Activated naive CD8-positive, alpha-beta T cell treated with anti-CD3 and anti-CD28 coated beads, Interleukin-2, amount 10 ng/mL, durations not matched to agents 7 days and 5 days (primary cell): ENCODE data around the gene SPAM1. TPM values are rescaled to one million over a fixed set of nuclear protein-coding genes. Genes with fewer than 3 reads are reported as not detected.

ENCODE experiments used
- ATAC-seq: fragments of 150-1000 bp; cut with Tn5 transposase; one replicate; pipeline ENCODE4 v1.10.0; 2021; ENCODE audit warnings: low read depth, moderate library complexity
- POLR2A ChIA-PET: fragments of 350-600 bp; sonication (Branson Sonifier 250); formaldehyde crosslinking; loops from one replicate; lab custom pipeline; 2021; ENCODE audit warnings: antibody characterized with exemption; lab: Charles Lee
- DNase-seq: peaks from one replicate; pipeline ENCODE4 v3.0.0; 2021
- H3K27ac Mint-ChIP-seq: one replicate; pipeline ENCODE4 v1.8.0; 2022; ENCODE audit warnings: mild to moderate bottlenecking, mixed read lengths
- H3K27me3 Mint-ChIP-seq: one replicate; pipeline ENCODE4 v1.8.0; 2022; ENCODE audit warnings: mild to moderate bottlenecking, moderate library complexity, mixed read lengths
- H3K36me3 Mint-ChIP-seq: one replicate; pipeline ENCODE4 v1.8.0; 2021; ENCODE audit warnings: mild to moderate bottlenecking, mixed read lengths
- H3K4me1 Mint-ChIP-seq: one replicate; pipeline ENCODE4 v1.8.0; 2021; ENCODE audit warnings: mixed read lengths
- H3K4me3 Mint-ChIP-seq: one replicate; pipeline ENCODE4 v1.8.0; 2022; ENCODE audit warnings: mild to moderate bottlenecking, moderate library complexity, mixed read lengths
- H3K9me3 Mint-ChIP-seq: one replicate; pipeline ENCODE4 v1.8.0; 2021; ENCODE audit warnings: mixed read lengths
- total RNA-seq, 2 experiments: library from RNA; stranded (reverse); gene quantifications; one replicate each; pipeline ENCODE4 v1.2.3, GENCODE V29; 2021

Gene SPAM1
- total RNA-seq, 2 experiments from 2014 or later = not detected

GRCh38 chr7:123929655-123930054 lies 4.6 kb downstream of the SPAM1 start:
- POLR2A ChIA-PET = no interaction called here

GRCh38 chr7:123935436-123936381 lies 10.7 kb downstream of the SPAM1 start:
- no peaks in the 10 kb centered on the region for H3K36me3 Mint-ChIP-seq
- ATAC-seq (no peak), DNase-seq (no peak)
- POLR2A ChIA-PET = no interaction called here
- H3K27me3 Mint-ChIP-seq = no peaks in the 10 kb centered on the region
- no peaks in the 10 kb centered on the region for H3K4me1 Mint-ChIP-seq
- H3K4me3 Mint-ChIP-seq = no peak overlapping the region
- H3K9me3 Mint-ChIP-seq = peaks cover 3% of the 10 kb centered on the region
- H3K27ac Mint-ChIP-seq = no peak overlapping the region

More at GRCh38 chr7:123929655-123930054, 4.6 kb downstream of the SPAM1 start:
- Mint-ChIP-seq H3K27ac (no peak overlapping the region), H3K36me3 (no peaks in the 10 kb centered on the region), H3K9me3 (peaks cover 3% of the 10 kb centered on the region), H3K4me3 (no peak overlapping the region), H3K27me3 (peaks cover 6% of the 10 kb centered on the region), H3K4me1 (no peaks in the 10 kb centered on the region)
- no peak for ATAC-seq
- no peak for DNase-seq

- DNase-seq = no peak
- POLR2A ChIA-PET = no interaction called here
- no peak overlapping the region for H3K27ac Mint-ChIP-seq
- no peaks in the 10 kb centered on the region for H3K27me3 Mint-ChIP-seq
- no peaks in the 10 kb centered on the region for H3K36me3 Mint-ChIP-seq
- ATAC-seq = no peak
- H3K4me3 Mint-ChIP-seq = no peak overlapping the region
- peaks cover 3% of the 10 kb centered on the region for H3K9me3 Mint-ChIP-seq
- H3K4me1 Mint-ChIP-seq = no peaks in the 10 kb centered on the region
These were observed 11.3 kb downstream of the SPAM1 start for GRCh38 chr7:123936388-123936787.

GRCh38 chr7:123939784-123940183 lies 14.7 kb downstream of the SPAM1 start:
- Mint-ChIP-seq H3K36me3 (no peaks in the 10 kb centered on the region), H3K27ac (no peak overlapping the region), H3K4me1 (no peaks in the 10 kb centered on the region), H3K4me3 (no peak overlapping the region), H3K9me3 (no peaks in the 10 kb centered on the region), H3K27me3 (no peaks in the 10 kb centered on the region)
- POLR2A ChIA-PET = no interaction called here
- ATAC-seq (no peak), DNase-seq (no peak)

- DNase-seq = no peak
- Mint-ChIP-seq H3K9me3 (no peaks in the 10 kb centered on the region), H3K27ac (no peak overlapping the region), H3K4me1 (no peaks in the 10 kb centered on the region), H3K4me3 (no peak overlapping the region), H3K36me3 (no peaks in the 10 kb centered on the region), H3K27me3 (peaks cover 4% of the 10 kb centered on the region)
- no peak for ATAC-seq
- POLR2A ChIA-PET = no interaction called here
These were observed 16.5 kb downstream of the SPAM1 start for GRCh38 chr7:123941391-123942180.

- Mint-ChIP-seq H3K4me1 (no peaks in the 10 kb centered on the region), H3K9me3 (no peaks in the 10 kb centered on the region), H3K27ac (no peak overlapping the region), H3K36me3 (no peaks in the 10 kb centered on the region), H3K27me3 (peaks cover 4% of the 10 kb centered on the region), H3K4me3 (no peak overlapping the region)
- POLR2A ChIA-PET = no interaction called here
- DNase-seq (no peak), ATAC-seq (no peak)
These were observed 19.4 kb downstream of the SPAM1 start for GRCh38 chr7:123944395-123944794.

- ATAC-seq (no peak), DNase-seq (no peak)
- H3K27ac Mint-ChIP-seq = no peak overlapping the region
- no peaks in the 10 kb centered on the region for H3K4me1 Mint-ChIP-seq
- POLR2A ChIA-PET = no interaction called here
- no peak overlapping the region for H3K4me3 Mint-ChIP-seq
- peaks cover 4% of the 10 kb centered on the region for H3K27me3 Mint-ChIP-seq
- H3K36me3 Mint-ChIP-seq = no peaks in the 10 kb centered on the region
- H3K9me3 Mint-ChIP-seq = no peaks in the 10 kb centered on the region
These were observed 20.9 kb downstream of the SPAM1 start for GRCh38 chr7:123945938-123946337.

- peaks cover 4% of the 10 kb centered on the region for H3K27me3 Mint-ChIP-seq
- H3K4me1 Mint-ChIP-seq = no peaks in the 10 kb centered on the region
- no peak overlapping the region for H3K27ac Mint-ChIP-seq
- H3K9me3 Mint-ChIP-seq = no peaks in the 10 kb centered on the region
- no peak overlapping the region for H3K4me3 Mint-ChIP-seq
- ATAC-seq (no peak), DNase-seq (no peak)
- POLR2A ChIA-PET = no interaction called here
- H3K36me3 Mint-ChIP-seq = no peaks in the 10 kb centered on the region
These were observed 23.1 kb downstream of the SPAM1 start for GRCh38 chr7:123948136-123948535.

- no peak overlapping the region for H3K4me3 Mint-ChIP-seq
- no peak for DNase-seq
- H3K36me3 Mint-ChIP-seq = no peaks in the 10 kb centered on the region
- ATAC-seq = no peak
- no peak overlapping the region for H3K27ac Mint-ChIP-seq
- H3K9me3 Mint-ChIP-seq = no peaks in the 10 kb centered on the region
- no peaks in the 10 kb centered on the region for H3K4me1 Mint-ChIP-seq
- no peaks in the 10 kb centered on the region for H3K27me3 Mint-ChIP-seq
- POLR2A ChIA-PET = no interaction called here
These were observed 33.2 kb downstream of the SPAM1 start for GRCh38 chr7:123958186-123958703.

- Mint-ChIP-seq H3K27me3 (no peaks in the 10 kb centered on the region), H3K4me3 (no peak overlapping the region), H3K27ac (no peak overlapping the region), H3K4me1 (no peaks in the 10 kb centered on the region), H3K36me3 (no peaks in the 10 kb centered on the region), H3K9me3 (no peaks in the 10 kb centered on the region)
- DNase-seq = no peak
- POLR2A ChIA-PET = no interaction called here
- ATAC-seq = no peak
These were observed 36.7 kb downstream of the SPAM1 start for GRCh38 chr7:123961771-123962170.

- POLR2A ChIA-PET = no interaction called here
- no peaks in the 10 kb centered on the region for H3K27me3 Mint-ChIP-seq
- H3K9me3 Mint-ChIP-seq = no peaks in the 10 kb centered on the region
- no peaks in the 10 kb centered on the region for H3K36me3 Mint-ChIP-seq
- H3K4me1 Mint-ChIP-seq = no peaks in the 10 kb centered on the region
- ATAC-seq (no peak), DNase-seq (no peak)
- no peak overlapping the region for H3K27ac Mint-ChIP-seq
- no peak overlapping the region for H3K4me3 Mint-ChIP-seq
These were observed 41.9 kb downstream of the SPAM1 start for GRCh38 chr7:123966936-123967335.

GRCh38 chr7:123972045-123972444 lies 47.0 kb downstream of the SPAM1 start:
- DNase-seq (no peak), ATAC-seq (no peak)
- H3K27ac Mint-ChIP-seq = no peak overlapping the region
- H3K9me3 Mint-ChIP-seq = no peaks in the 10 kb centered on the region
- no peaks in the 10 kb centered on the region for H3K27me3 Mint-ChIP-seq
- H3K36me3 Mint-ChIP-seq = no peaks in the 10 kb centered on the region
- POLR2A ChIA-PET = no interaction called here
- no peaks in the 10 kb centered on the region for H3K4me1 Mint-ChIP-seq
- H3K4me3 Mint-ChIP-seq = no peak overlapping the region

GRCh38 chr7:123972831-123973230 lies 47.8 kb downstream of the SPAM1 start:
- H3K4me3 Mint-ChIP-seq = no peak overlapping the region
- no peaks in the 10 kb centered on the region for H3K36me3 Mint-ChIP-seq
- no peaks in the 10 kb centered on the region for H3K9me3 Mint-ChIP-seq
- DNase-seq (no peak), ATAC-seq (no peak)
- H3K4me1 Mint-ChIP-seq = no peaks in the 10 kb centered on the region
- POLR2A ChIA-PET = no interaction called here
- no peak overlapping the region for H3K27ac Mint-ChIP-seq
- H3K27me3 Mint-ChIP-seq = no peaks in the 10 kb centered on the region
